ENCODE data around the gene STRN4.

DNA sequence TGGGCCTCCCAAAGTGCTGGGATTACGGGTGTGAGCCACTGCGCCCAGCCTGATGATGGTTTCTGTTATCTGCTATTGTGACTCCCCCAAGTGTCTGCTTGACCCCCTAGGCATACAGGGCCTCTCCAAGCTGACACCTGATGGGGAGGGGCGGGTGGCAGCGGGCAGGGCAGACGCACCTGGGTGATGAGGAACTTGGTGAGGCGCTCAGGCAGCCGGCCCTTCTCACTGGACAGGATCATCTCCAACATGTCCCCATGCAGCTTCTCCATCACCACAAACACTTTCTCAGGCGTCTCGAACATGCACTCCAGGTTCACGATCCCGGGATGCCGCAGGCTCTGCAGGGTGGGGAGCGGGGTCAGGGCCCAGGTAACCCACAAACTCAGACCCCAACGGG, 56.9 kb downstream of the STRN4 start:
- TF ChIP-seq, protein P1, sequence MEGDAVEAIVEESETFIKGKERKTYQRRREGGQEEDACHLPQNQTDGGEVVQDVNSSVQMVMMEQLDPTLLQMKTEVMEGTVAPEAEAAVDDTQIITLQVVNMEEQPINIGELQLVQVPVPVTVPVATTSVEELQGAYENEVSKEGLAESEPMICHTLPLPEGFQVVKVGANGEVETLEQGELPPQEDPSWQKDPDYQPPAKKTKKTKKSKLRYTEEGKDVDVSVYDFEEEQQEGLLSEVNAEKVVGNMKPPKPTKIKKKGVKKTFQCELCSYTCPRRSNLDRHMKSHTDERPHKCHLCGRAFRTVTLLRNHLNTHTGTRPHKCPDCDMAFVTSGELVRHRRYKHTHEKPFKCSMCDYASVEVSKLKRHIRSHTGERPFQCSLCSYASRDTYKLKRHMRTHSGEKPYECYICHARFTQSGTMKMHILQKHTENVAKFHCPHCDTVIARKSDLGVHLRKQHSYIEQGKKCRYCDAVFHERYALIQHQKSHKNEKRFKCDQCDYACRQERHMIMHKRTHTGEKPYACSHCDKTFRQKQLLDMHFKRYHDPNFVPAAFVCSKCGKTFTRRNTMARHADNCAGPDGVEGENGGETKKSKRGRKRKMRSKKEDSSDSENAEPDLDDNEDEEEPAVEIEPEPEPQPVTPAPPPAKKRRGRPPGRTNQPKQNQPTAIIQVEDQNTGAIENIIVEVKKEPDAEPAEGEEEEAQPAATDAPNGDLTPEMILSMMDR (conservative IDR thresholded peaks at IDR 0.05) = no peak
- no peak for TF ChIP-seq ZFX (IDR thresholded peaks at IDR 0.05)

All from C4-2B (cell line).